Stimulated activated CD8-positive, alpha-beta memory T cell treated with anti-CD3 and anti-CD28 coated beads, Interleukin-12 subunit alpha, Interleukin-12 subunit beta, amount 100 ng/mL, for 1 hour (primary cell): ENCODE data around the gene PPP1R37.

ENCODE experiments used
- DNase-seq: peaks from one replicate; pipeline ENCODE4 v3.0.0-alpha.2; 2020; ENCODE audit warnings: low read depth

PPP1R37 gene

GRCh38 chr19:45092747-45093678 lies at the start of gene PPP1R37:
Gene PPP1R37 (plus strand): TSS chr19:45093179. CDS start chr19:45093326, 147 bp downstream.
- DNase-seq = peak; percentile 88

- DNase-seq = no peak
Measured at GRCh38 chr19:45045671-45046353, 47.2 kb upstream of the PPP1R37 start.

- DNase-seq = no peak
Measured at GRCh38 chr19:45046355-45046754, 46.6 kb upstream of the PPP1R37 start.

DNA sequence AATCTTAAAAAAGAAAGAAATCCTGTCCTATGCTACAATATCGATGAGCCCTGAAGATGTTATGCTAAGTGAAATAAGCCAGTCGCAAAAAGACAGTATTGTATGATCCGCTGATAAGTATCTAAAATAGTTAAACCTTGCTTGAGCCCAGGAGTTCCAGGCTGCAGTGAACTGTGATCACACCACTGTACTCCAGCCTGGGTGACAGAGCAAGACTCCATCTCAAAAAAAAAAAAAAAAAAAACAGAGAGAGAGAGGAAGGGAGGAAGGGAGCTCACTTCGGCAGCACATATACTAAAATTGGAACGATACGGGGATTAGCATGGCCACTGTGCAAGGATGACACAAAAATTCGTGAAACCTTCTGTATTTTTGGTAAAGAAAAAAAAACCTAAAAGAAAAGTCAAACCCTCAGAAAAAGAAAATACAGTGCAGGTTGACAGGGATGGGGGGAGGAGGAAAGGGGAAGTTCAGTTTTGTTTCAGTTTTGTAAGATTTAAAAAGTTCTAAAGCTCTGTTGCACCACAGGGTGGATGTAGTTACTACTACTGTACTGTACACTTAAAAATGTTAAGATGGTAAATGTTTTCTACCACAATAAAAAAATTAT lies 45.7 kb upstream of the PPP1R37 start:
- DNase-seq = no peak

DNA sequence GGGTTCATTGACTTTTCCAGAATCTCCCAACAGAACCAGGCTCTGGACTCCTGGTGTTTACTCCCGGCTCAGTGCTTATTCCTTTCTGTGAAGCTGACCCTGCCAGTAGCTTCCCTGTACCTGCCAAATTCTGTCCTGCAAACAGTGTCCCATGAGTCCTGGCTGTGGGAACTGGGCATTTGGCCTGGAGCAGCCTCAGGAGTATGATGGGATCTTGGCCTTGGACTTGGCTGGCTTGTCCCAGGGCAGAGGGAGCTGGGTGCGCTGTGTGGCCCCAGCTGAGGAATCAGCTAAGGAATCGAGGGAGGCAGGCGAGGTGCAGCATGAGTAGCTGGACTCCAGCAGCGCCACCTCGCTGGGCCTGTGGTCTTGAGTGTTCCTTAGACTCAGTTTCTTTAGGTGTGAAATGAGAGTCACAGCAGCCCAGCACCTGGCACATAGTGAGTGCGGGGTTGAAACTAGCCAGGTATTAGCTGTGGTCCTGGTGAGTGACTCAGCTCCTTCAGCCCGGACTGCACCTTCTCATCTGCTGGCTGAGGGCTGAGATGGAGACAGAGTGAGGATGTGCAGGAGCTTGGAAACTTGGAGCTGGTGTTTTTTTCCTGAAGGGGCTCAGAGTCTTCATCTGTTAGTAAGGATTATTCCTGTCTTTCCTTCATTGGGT lies 43.8 kb upstream of the PPP1R37 start:
- no peak for DNase-seq

GRCh38 chr19:45050036-45050435 lies 42.9 kb upstream of the PPP1R37 start:
- DNase-seq = no peak

- no peak for DNase-seq
Measured at GRCh38 chr19:45051929-45052579, 40.9 kb upstream of the PPP1R37 start.

GRCh38 chr19:45056831-45057230 lies 36.1 kb upstream of the PPP1R37 start:
- no peak for DNase-seq

DNA sequence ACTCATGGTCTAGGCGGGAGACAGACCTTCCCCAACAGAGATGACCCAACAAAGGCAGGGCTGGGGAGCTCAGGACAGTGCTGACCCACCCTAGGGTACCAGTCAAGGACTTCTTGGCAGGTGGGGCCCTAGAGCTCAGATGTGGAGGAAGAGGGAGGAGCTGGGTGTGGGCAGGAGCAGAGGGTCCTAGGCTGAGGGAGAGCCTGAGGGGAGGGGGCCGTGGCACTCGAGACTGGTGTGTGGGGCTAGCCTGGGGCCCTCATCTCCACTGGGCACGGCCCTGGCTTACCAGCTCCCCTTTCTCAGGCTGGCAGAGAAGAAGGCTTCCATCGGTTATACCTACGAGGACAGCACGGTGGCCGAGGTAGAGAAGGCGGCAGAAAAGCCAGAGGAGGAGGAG lies 35.5 kb upstream of the PPP1R37 start:
- no peak for DNase-seq

GRCh38 chr19:45058622-45059159 lies 34.3 kb upstream of the PPP1R37 start:
- DNase-seq = no peak

GRCh38 chr19:45059258-45059965 lies 33.6 kb upstream of the PPP1R37 start:
- peak; percentile 73 for DNase-seq

DNA sequence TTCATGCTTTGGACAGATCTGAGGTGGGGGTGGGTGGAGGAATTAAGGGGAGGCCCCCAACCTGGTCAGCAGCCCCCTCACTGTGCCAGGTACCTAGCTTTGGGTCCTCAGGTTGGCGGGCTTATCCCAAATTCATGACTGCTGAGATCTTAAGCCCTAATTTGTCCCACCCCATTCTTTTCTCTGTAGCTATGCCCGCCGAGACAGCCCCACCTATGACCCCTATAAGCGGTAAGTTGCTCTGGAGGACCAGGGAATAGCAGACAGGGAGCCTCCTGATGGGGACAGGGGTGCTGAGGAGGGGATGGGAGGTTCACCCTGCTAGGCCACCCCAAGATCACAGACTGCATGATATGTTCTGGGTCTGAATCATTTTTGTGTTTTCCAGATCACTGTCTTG lies 31.0 kb upstream of the PPP1R37 start:
- DNase-seq = no peak

GRCh38 chr19:45063851-45064801 lies 28.9 kb upstream of the PPP1R37 start:
- DNase-seq = no peak

GRCh38 chr19:45066921-45067661 lies 25.9 kb upstream of the PPP1R37 start:
- no peak for DNase-seq

- no peak for DNase-seq
Measured at GRCh38 chr19:45068041-45068440, 24.9 kb upstream of the PPP1R37 start.

DNA sequence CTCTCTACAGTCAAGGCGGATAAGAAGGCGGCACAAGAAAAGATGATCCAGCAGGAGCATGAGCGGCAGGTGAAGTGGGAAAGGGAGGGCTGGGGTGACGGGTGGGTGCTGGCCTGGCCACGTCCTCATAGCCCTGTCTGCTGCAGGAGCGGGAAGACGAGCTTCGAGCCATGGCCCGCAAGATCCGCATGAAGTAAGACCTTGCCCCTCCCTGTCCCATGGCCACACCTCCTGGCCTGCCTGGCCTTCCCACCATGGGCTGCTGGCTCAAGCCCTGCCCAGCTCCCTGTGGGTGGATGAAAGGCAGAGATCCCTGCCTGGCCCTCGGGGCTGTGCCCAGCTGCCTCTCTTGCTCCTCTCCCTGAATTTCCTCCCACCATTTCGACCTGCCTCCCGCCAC lies 23.9 kb upstream of the PPP1R37 start:
- no peak for DNase-seq

- DNase-seq = no peak
Measured at GRCh38 chr19:45070214-45070613, 22.8 kb upstream of the PPP1R37 start.

DNA sequence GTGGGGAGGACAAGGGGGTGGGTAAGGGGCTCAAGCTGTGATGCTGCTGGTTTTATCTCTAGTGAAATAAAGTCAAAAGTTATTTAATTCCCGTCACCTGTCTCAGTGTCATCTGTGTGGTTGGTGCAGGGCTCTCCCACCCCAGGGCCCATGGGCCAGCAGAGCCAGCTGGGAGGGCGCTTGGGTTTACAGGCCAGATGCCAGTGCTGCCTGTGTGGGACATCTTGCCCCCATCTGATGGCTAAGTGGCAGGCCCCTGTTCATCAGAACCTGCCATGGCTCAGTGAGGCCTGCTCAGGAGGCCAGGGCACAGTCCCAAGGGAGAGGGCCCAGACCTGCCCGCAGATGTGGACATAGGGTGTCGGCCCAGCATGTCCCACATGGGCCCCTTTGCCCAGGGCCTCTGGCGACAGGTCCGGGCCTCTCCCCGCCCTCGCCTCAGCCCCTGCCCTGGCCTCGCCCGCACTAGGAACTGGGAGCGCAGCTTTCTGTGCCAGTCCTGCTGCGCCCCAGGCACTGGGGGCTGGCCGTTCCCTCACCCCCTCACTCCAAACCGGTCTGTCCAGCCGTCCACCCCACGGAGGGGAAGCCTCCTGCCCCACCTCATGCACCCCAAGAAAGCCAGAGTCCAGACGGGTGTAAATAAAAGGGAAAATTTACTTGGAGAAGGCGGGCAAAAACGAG lies 22.0 kb upstream of the PPP1R37 start:
- no peak for DNase-seq
